ENCODE measurements around the gene THTPA. TPM values are rescaled to one million over a fixed set of nuclear protein-coding genes. Genes with fewer than 3 reads are reported as not detected.

Gene THTPA
- total and polyA plus RNA-seq, 2 experiments from 2014 or later, result 31.3 to 58.6 TPM

DNA sequence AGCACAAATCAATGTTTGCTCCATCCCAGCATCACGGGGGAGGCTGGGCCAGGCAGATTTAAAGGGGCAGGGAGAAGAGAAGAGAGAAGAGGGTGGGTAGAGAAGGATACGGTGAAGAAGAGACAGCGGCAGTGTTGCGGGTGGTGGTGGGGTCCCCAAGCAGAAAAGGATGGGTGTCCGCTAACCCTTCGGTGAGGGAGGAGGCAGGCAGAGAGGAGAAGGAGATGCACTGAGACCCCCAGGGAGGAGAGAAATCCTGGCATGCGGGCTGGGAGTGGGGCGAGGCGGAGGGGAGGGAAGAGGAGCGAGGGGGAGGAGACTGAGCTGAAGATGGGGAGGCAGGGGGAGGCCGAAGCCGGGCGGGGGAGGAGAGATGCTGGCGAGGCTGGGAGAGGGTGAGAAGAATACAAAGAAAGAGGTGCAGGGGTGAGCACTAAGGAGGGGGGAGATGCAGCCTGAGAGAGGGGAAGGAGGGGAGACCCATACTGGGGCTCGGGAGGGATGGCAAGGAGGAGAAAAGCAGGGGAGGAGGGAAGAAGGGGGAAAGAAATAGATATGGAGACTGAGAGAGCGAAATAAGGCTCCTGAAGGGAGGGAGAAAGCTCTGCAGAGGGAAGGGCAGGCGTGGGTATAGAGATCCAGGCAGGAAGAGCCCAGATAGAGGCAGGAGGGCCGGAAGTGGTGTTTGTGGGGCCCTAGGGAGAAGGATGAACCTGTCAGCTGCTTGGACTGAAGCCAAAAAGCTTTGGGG lies 22.7 kb downstream of the THTPA start, which contains the start of gene JPH4:
Gene JPH4, minus strand, starts transcription at position 231 of the 751 bp plus-strand sequence. CDS start 1,337 bp downstream, outside the sequence.
- DNase-seq (ENCODE audit: low read depth in 1 of 2, low spot score in 1 of 2), result no peak
- Histone ChIP-seq H3K27me3 (peaks cover 53% of the 10 kb centered on the region), H3K9me3 (ENCODE audit: low read depth) (no peaks in the 10 kb centered on the region), H3K4me1 (ENCODE audit: low read depth) (peaks cover 5% of the 10 kb centered on the region), H3K36me3 (no peaks in the 10 kb centered on the region), H3K27ac (no peak within 1 kb of the TSS), H3K4me3 (peak within 1 kb of the TSS; percentile 23)
- TF ChIP-seq, protein P1, sequence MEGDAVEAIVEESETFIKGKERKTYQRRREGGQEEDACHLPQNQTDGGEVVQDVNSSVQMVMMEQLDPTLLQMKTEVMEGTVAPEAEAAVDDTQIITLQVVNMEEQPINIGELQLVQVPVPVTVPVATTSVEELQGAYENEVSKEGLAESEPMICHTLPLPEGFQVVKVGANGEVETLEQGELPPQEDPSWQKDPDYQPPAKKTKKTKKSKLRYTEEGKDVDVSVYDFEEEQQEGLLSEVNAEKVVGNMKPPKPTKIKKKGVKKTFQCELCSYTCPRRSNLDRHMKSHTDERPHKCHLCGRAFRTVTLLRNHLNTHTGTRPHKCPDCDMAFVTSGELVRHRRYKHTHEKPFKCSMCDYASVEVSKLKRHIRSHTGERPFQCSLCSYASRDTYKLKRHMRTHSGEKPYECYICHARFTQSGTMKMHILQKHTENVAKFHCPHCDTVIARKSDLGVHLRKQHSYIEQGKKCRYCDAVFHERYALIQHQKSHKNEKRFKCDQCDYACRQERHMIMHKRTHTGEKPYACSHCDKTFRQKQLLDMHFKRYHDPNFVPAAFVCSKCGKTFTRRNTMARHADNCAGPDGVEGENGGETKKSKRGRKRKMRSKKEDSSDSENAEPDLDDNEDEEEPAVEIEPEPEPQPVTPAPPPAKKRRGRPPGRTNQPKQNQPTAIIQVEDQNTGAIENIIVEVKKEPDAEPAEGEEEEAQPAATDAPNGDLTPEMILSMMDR (IDR thresholded peaks at IDR 0.05; ENCODE audit: low read depth, low read length), result no peak

DNA sequence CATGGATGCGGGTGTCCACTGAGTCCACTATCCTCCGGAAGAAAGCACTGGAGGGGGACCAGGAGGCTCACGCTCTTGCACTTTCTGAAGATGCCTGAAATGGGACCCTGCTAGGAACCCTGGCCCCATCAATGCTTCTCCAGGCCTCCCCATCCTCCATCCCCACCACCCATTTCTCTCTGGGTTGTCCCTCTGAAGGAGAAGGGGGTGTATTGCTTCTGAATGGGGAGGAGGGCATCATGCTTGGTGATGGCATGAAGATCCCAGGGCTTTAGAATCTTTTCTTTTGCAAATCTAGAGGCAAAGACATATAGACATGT lies 23.2 kb downstream of the THTPA start:
- TF ChIP-seq, protein P1 (IDR thresholded peaks at IDR 0.05; ENCODE audit: low read depth, low read length), result no peak
- DNase-seq (ENCODE audit: low read depth in 1 of 2, low spot score in 1 of 2), result no peak
- no peaks in the 10 kb centered on the region for H3K9me3 ChIP-seq (ENCODE audit: low read depth)
- H3K4me1 ChIP-seq (ENCODE audit: low read depth), result peaks cover 5% of the 10 kb centered on the region
- H3K27me3 ChIP-seq, result peaks cover 53% of the 10 kb centered on the region
- H3K36me3 ChIP-seq, result no peaks in the 10 kb centered on the region
- H3K4me3 ChIP-seq, result no peak overlapping the region
- H3K27ac ChIP-seq, result no peak overlapping the region

DNA sequence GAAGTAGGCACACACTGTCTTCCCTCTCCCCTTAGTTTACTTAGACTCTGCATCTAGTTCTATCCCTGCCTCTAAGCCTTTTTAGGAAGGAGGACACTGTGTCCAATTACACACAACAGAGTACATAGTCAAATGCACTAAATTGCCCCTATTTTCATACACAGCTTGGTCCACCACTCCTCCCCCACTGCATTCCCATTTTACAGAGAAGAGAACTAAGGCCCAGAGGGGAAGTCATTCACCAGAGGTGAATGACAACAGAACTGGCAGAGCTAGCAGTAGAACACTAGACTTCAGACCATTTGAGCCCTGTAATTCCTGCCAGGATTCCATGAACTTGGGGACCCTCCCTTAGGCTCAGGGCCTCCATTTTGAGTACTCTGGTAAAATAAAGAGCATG lies 23.7 kb downstream of the THTPA start:
- TF ChIP-seq, protein P1 (IDR thresholded peaks at IDR 0.05; ENCODE audit: low read depth, low read length), result no peak
- Histone ChIP-seq H3K27ac (no peak overlapping the region), H3K4me3 (no peak overlapping the region), H3K36me3 (no peaks in the 10 kb centered on the region), H3K4me1 (ENCODE audit: low read depth) (peaks cover 5% of the 10 kb centered on the region), H3K27me3 (peaks cover 53% of the 10 kb centered on the region), H3K9me3 (ENCODE audit: low read depth) (no peaks in the 10 kb centered on the region)
- DNase-seq (ENCODE audit: low read depth in 1 of 2, low spot score in 1 of 2), result no peak

DNA sequence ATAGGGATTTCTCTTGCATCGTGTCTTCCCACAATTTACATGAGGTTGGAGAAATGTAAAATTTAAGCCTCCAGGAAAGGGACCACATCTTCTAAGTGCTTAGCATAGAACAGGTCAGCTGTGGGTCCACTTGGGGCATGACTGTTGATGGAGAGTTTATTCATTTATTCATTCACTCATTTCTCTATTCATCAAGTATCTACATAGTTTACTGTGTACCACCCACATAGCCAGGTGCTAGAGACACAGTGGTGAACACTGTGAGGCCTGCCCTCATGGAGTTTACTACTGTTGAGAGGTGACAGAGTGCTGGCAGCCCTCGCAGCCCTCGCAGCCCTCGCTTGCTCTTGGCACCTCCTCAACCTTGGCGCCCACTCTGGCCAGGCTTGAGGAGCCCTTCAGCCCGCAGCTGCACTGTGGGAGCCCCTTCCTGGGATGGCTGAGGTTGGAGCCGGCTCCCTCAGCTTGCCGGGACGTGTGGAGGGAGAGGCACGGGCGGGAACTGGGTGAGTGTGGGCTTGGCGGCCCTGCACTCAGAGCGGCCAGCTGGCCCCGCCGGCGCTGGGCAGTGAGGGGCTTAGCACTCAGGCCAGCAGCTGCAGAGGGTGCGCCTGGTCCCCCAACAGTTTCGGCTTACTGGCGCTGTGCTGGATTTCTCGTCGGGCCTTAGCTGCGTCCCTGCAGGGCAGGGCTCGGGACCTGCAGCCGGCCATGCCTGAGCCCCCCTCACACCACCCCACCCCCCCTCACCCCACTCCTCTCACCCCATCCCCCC lies 24.3 kb downstream of the THTPA start:
- no peak overlapping the region for H3K4me3 ChIP-seq
- DNase-seq (ENCODE audit: low read depth in 1 of 2, low spot score in 1 of 2), result no peak
- TF ChIP-seq, protein P1 (IDR thresholded peaks at IDR 0.05; ENCODE audit: low read depth, low read length), result no peak
- no peaks in the 10 kb centered on the region for H3K9me3 ChIP-seq (ENCODE audit: low read depth)
- no peaks in the 10 kb centered on the region for H3K36me3 ChIP-seq
- peaks cover 5% of the 10 kb centered on the region for H3K4me1 ChIP-seq (ENCODE audit: low read depth)
- H3K27me3 ChIP-seq, result peaks cover 47% of the 10 kb centered on the region
- no peak overlapping the region for H3K27ac ChIP-seq

DNA sequence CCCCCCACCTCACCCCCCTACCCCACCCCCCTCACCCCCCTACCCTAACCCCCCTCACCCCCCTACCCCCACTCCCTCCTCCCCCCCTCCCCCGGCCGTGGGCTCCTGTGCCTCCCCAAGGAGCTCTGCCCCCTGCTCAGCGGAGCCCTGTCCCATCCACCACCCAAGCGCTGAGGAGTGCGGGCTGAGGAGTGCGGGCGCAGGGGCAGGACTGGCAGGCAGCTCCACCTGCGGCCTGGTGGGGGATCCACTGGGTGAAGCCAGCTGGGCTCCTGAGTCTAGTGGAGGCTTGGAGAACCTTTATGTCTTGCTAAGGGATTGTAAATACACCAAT lies 24.8 kb downstream of the THTPA start:
- H3K9me3 ChIP-seq (ENCODE audit: low read depth), result no peaks in the 10 kb centered on the region
- no peak overlapping the region for H3K27ac ChIP-seq
- no peaks in the 10 kb centered on the region for H3K36me3 ChIP-seq
- TF ChIP-seq, protein P1 (IDR thresholded peaks at IDR 0.05; ENCODE audit: low read depth, low read length), result no peak
- DNase-seq (ENCODE audit: low read depth in 1 of 2, low spot score in 1 of 2), result no peak
- peaks cover 41% of the 10 kb centered on the region for H3K27me3 ChIP-seq
- peaks cover 5% of the 10 kb centered on the region for H3K4me1 ChIP-seq (ENCODE audit: low read depth)
- H3K4me3 ChIP-seq, result no peak overlapping the region
